ENCODE measurements around the gene CCBE1. TPM values are rescaled to one million over a fixed set of nuclear protein-coding genes. Genes with fewer than 3 reads are reported as not detected.
A peak's percentile ranks its signal among the peaks of the same experiment; 100 is the strongest.

The CCBE1 gene
- total and polyA plus RNA-seq, 2 of the 4 experiments (the other 2 are of a cell fraction): 64.8 to 148 TPM

DNA sequence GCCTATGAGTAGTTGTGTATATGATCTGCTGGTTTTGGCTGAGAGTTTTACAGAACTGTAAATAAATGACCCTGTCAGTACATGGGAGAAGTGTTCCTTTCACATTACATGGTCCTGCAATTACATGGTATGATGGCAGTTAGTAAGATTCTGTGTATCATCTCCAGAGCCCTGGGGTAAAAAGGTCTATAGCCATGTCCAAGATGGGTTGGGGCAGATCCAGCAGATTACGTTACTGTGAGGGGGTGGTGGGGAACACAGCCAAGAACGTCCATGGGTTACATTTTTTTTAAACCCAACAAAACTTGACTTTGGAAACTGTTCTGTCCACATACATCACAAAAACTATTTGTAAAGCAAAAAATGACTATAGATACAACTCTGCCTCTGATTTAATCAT is 274.0 kb downstream of the CCBE1 start:
- H2BK120ac ChIP-seq (ENCODE audit: low read depth, low read length): no peak overlapping the region
- POLR2A ChIA-PET (ENCODE audit: unreplicated experiment): no interaction called here

More for the DNA sequence above, 274.0 kb downstream of the CCBE1 start:
- in situ Hi-C loops (cut with MboI; ENCODE audit: low sequenced_read_pairs) (no loop called here), dilution Hi-C loops (cut with HindIII; ENCODE audit: low sequenced_read_pairs, unreplicated experiment) (no loop called here), intact Hi-C loops (cut with micrococcal nuclease) (no loop called here)
- no peak overlapping the region for H3K4me3 ChIP-seq (ENCODE audit: insufficient read depth, low read depth, low read length)
- no peak overlapping the region for H2BK15ac ChIP-seq (ENCODE audit: low read depth, low read length)
- H4K91ac ChIP-seq (ENCODE audit: insufficient read depth, low read depth, low read length): no peak overlapping the region
- CTCF ChIA-PET: interaction anchor here (0.6 kb wide), 1 partner anchor 379 kb away, joined by 4 read pairs; no protein-coding TSS in a partner anchor
- peak; percentile 60 for DNase-seq
- no peaks in the 10 kb centered on the region for H3K36me3 ChIP-seq (ENCODE audit: control insufficient read depth, insufficient read depth, low read length)
- H3K14ac ChIP-seq (replicated peaks; ENCODE audit: low read depth, low read length): no peak overlapping the region
- H2AFZ ChIP-seq (replicated peaks; ENCODE audit: low read length, poor library complexity): no peak overlapping the region
- TF ChIP-seq, protein P1, sequence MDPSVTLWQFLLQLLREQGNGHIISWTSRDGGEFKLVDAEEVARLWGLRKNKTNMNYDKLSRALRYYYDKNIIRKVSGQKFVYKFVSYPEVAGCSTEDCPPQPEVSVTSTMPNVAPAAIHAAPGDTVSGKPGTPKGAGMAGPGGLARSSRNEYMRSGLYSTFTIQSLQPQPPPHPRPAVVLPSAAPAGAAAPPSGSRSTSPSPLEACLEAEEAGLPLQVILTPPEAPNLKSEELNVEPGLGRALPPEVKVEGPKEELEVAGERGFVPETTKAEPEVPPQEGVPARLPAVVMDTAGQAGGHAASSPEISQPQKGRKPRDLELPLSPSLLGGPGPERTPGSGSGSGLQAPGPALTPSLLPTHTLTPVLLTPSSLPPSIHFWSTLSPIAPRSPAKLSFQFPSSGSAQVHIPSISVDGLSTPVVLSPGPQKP (IDR thresholded peaks at IDR 0.05; ENCODE audit: borderline replicate concordance, low read depth, low read length): no peak
- TF ChIP-seq SMC3 (IDR thresholded peaks at IDR 0.05; ENCODE audit: low read depth, low read length) (no peak), RAD21 (IDR thresholded peaks at IDR 0.05; ENCODE audit: low read length) (no peak), NFE2L2 (IDR thresholded peaks at IDR 0.05; ENCODE audit: low read depth, low read length) (no peak), RCOR1 (IDR thresholded peaks at IDR 0.05; ENCODE audit: insufficient replicate concordance, low read length) (no peak), MAFK (IDR thresholded peaks at IDR 0.05; ENCODE audit: low read depth, low read length) (no peak), CHD1 (IDR thresholded peaks at IDR 0.05; ENCODE audit: low read depth, low read length) (no peak), CEBPB (IDR thresholded peaks at IDR 0.05; ENCODE audit: low read depth, low read length) (no peak), RFX5 (IDR thresholded peaks at IDR 0.05; ENCODE audit: low read depth, low read length) (no peak), POLR2A (IDR thresholded peaks at IDR 0.05; ENCODE audit: low read depth, low read length) (no peak), MXI1 (IDR thresholded peaks at IDR 0.05; ENCODE audit: borderline replicate concordance, low read depth, low read length) (no peak), FOS (IDR thresholded peaks at IDR 0.05; ENCODE audit: low read depth, low read length) (no peak), BHLHE40 (IDR thresholded peaks at IDR 0.05; ENCODE audit: low read depth, low read length) (no peak), MAZ (IDR thresholded peaks at IDR 0.05; ENCODE audit: borderline replicate concordance, low read depth, low read length) (no peak)
- TF ChIP-seq, protein P2, sequence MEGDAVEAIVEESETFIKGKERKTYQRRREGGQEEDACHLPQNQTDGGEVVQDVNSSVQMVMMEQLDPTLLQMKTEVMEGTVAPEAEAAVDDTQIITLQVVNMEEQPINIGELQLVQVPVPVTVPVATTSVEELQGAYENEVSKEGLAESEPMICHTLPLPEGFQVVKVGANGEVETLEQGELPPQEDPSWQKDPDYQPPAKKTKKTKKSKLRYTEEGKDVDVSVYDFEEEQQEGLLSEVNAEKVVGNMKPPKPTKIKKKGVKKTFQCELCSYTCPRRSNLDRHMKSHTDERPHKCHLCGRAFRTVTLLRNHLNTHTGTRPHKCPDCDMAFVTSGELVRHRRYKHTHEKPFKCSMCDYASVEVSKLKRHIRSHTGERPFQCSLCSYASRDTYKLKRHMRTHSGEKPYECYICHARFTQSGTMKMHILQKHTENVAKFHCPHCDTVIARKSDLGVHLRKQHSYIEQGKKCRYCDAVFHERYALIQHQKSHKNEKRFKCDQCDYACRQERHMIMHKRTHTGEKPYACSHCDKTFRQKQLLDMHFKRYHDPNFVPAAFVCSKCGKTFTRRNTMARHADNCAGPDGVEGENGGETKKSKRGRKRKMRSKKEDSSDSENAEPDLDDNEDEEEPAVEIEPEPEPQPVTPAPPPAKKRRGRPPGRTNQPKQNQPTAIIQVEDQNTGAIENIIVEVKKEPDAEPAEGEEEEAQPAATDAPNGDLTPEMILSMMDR (conservative IDR thresholded peaks at IDR 0.05; ENCODE audit: low read depth, low read length): no peak
- TF ChIP-seq, protein P3, sequence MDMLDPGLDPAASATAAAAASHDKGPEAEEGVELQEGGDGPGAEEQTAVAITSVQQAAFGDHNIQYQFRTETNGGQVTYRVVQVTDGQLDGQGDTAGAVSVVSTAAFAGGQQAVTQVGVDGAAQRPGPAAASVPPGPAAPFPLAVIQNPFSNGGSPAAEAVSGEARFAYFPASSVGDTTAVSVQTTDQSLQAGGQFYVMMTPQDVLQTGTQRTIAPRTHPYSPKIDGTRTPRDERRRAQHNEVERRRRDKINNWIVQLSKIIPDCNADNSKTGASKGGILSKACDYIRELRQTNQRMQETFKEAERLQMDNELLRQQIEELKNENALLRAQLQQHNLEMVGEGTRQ (IDR thresholded peaks at IDR 0.05; ENCODE audit: low read depth, low read length): no peak
- H3K56ac ChIP-seq (ENCODE audit: extremely low read depth, insufficient read depth, low read length): no peak overlapping the region
- H3K9me1 ChIP-seq (ENCODE audit: insufficient read depth, low read length): no peaks in the 10 kb centered on the region
- H3K18ac ChIP-seq (ENCODE audit: low read depth, low read length): no peak overlapping the region
- no peak overlapping the region for H2BK20ac ChIP-seq (ENCODE audit: low read depth, low read length)
- no CpG with 5 or more reads among the region's 2 CpGs for WGBS, 2 experiments (ENCODE audit: extremely low coverage in 2 of 2, insufficient read length in 1 of 2)
- ATAC-seq (ENCODE audit: low read depth): peak; percentile 47
- no peak overlapping the region for H4K8ac ChIP-seq (ENCODE audit: low read depth in 2 of 2, low read length in 2 of 2)
- no peak overlapping the region for H4K5ac ChIP-seq (ENCODE audit: low read depth, low read length)
- no peak overlapping the region for H2BK5ac ChIP-seq (ENCODE audit: low read depth, low read length, poor library complexity, severe bottlenecking)
- no peaks in the 10 kb centered on the region for H4K20me1 ChIP-seq (ENCODE audit: insufficient read depth, low read length)
- no peaks in the 10 kb centered on the region for H3K9me3 ChIP-seq (ENCODE audit: control insufficient read depth, insufficient read depth, low read length)
- no peak overlapping the region for H3K23ac ChIP-seq (ENCODE audit: low read depth, low read length)
- no peak overlapping the region; the same call in 1 of the 2 replicates for H3K4me2 ChIP-seq (ENCODE audit: low read depth, low read length)
- no peaks in the 10 kb centered on the region for H3K79me1 ChIP-seq (ENCODE audit: low read depth in 1 of 2, low read length in 2 of 2)
- no peak overlapping the region for H3K27ac ChIP-seq (ENCODE audit: insufficient read depth, low read length)
- H2AK5ac ChIP-seq (ENCODE audit: low read depth, low read length): no peak overlapping the region
- peaks cover 8% of the 10 kb centered on the region for H3K27me3 ChIP-seq (ENCODE audit: control insufficient read depth, insufficient read depth, low read length)
- H3K4me1 ChIP-seq (ENCODE audit: control insufficient read depth, insufficient read depth, low read length): no peaks in the 10 kb centered on the region; the same call in 1 of the 2 replicates
- no peak overlapping the region for H3K4ac ChIP-seq (ENCODE audit: low read depth, low read length)
- H3K9ac ChIP-seq (ENCODE audit: low read depth, low read length): no peak overlapping the region
- BruUV-seq (replicated peaks): no TSS peak
- H2AK9ac ChIP-seq (replicated peaks; ENCODE audit: low read depth, low read length, poor library complexity): no peak overlapping the region

Data from IMR-90 (cell line).